Endothelial cell of umbilical vein (primary cell): ENCODE results near the gene SNX5. TPM values are rescaled to one million over a fixed set of nuclear protein-coding genes. Genes with fewer than 3 reads are reported as not detected.

Source experiments
- BruUV-seq: library from RNA; stranded (reverse); fragments of 400-500 nt; replicated peaks from 2 replicates; lab custom pipeline; 2021; lab: Mats Ljungman, UMichigan
- CTCF ChIA-PET: fragments of 300-600, 350-600 bp; sonication (Branson Sonifier 250); formaldehyde crosslinking; loops from one replicate; lab custom pipeline; 2021; ENCODE audit warnings: antibody characterized with exemption, inconsistent platforms; lab: Charles Lee
- POLR2A ChIA-PET: fragments of 300-600, 350-600 bp; sonication (Branson Sonifier 250); formaldehyde crosslinking; loops from one replicate; lab custom pipeline; 2021; ENCODE audit warnings: antibody characterized with exemption, inconsistent platforms; lab: Charles Lee
- DNase-seq: peaks from one replicate; pipeline ENCODE4 v3.0.0-alpha.2; 2011; ENCODE audit warnings: low read depth, low spot score
- FAIRE-seq: peaks from 2 replicates; lab custom pipeline; 2011; peaks lifted over from hg19 to GRCh38; lab: Jason Lieb, UNC
- H2AFZ ChIP-seq: 2 replicates; pipeline ENCODE4 v1.6.0; 2012; ENCODE audit warnings: low read depth, low read length, control low read depth, inconsistent platforms
- H3K27ac ChIP-seq: 2 replicates; pipeline ENCODE4 v1.5.1; 2011; ENCODE audit warnings: low read depth, mild to moderate bottlenecking, control low read depth, low read length, moderate library complexity; ENCODE audit not compliant: insufficient read depth
- H3K27me3 ChIP-seq, 2 experiments: 2 replicates each; pipeline versions ENCODE4 v1.6.0 to v1.6.1; 2011; ENCODE audit warnings: low read length in 2 of 2, mixed read lengths in 1 of 2; ENCODE audit not compliant: control insufficient read depth in 2 of 2, insufficient read depth in 2 of 2
- H3K36me3 ChIP-seq, 2 experiments: 2 replicates in 1 of 2; 3 replicates in 1 of 2; pipeline ENCODE4 v1.5.1; 2011; ENCODE audit warnings: low read length in 2 of 2, mild to moderate bottlenecking in 1 of 2, moderate library complexity in 1 of 2; ENCODE audit not compliant: control insufficient read depth in 2 of 2, insufficient read depth in 2 of 2; ENCODE audit errors: extremely low read depth in 1 of 2
- H3K4me1 ChIP-seq: 3 replicates; pipeline ENCODE4 v1.5.1; 2011; ENCODE audit warnings: mild to moderate bottlenecking, low read length; ENCODE audit not compliant: control insufficient read depth, insufficient read depth; ENCODE audit errors: extremely low read depth
- H3K4me2 ChIP-seq: 2 replicates; pipeline ENCODE4 v1.6.1; 2011; ENCODE audit warnings: low read length, control low read depth, mixed read lengths; ENCODE audit not compliant: insufficient read depth
- H3K4me3 ChIP-seq, 3 experiments: fragments of 200-600 bp in 1 of 3; sonication (generic), shearing (Covaris generic) in 1 of 3; replicated peaks in 1 of 3; 2 replicates each; pipeline ENCODE4 v1.5.1; 2011 to 2016; ENCODE audit warnings: control low read depth in 3 of 3, low read length in 3 of 3, mild to moderate bottlenecking in 2 of 3, inconsistent platforms in 1 of 3, low read depth in 1 of 3, moderate library complexity in 1 of 3; ENCODE audit not compliant: insufficient read depth in 1 of 3
- H3K79me2 ChIP-seq: 2 replicates; pipeline ENCODE4 v1.6.0; 2012; ENCODE audit warnings: low read length, inconsistent platforms; ENCODE audit not compliant: control insufficient read depth, insufficient read depth
- H3K9ac ChIP-seq: replicated peaks from 2 replicates; pipeline ENCODE3; 2011; ENCODE audit warnings: low read length, control low read depth; ENCODE audit not compliant: insufficient read depth; ENCODE audit errors: extremely low read depth
- H3K9me1 ChIP-seq: replicated peaks from 3 replicates; pipeline ENCODE4 v1.6.0; 2011; ENCODE audit warnings: mild to moderate bottlenecking, low read length; ENCODE audit not compliant: control insufficient read depth, insufficient read depth; ENCODE audit errors: extremely low read depth
- H3K9me3 ChIP-seq: replicated peaks from 2 replicates; pipeline ENCODE4 v1.5.1; 2012; ENCODE audit warnings: low read length, inconsistent platforms; ENCODE audit not compliant: control insufficient read depth, insufficient read depth
- H4K20me1 ChIP-seq: replicated peaks from 2 replicates; pipeline ENCODE3; 2011; ENCODE audit warnings: mild to moderate bottlenecking, low read length; ENCODE audit not compliant: control insufficient read depth, insufficient read depth; ENCODE audit errors: extremely low read depth
- EZH2 ChIP-seq: IDR thresholded peaks from 2 replicates; pipeline ENCODE4 v1.6.1; 2012; ENCODE audit warnings: borderline replicate concordance, low read depth, mild to moderate bottlenecking, moderate library complexity, low read length, inconsistent platforms; ENCODE audit not compliant: severe bottlenecking
- FOS ChIP-seq: IDR thresholded peaks from 2 replicates; pipeline ENCODE4 v1.6.1; 2011; ENCODE audit warnings: mild to moderate bottlenecking, low read length, moderate library complexity, borderline replicate concordance; ENCODE audit not compliant: insufficient read depth
- GATA2 ChIP-seq: IDR thresholded peaks from 2 replicates; pipeline ENCODE4 v1.7.0; 2011; ENCODE audit warnings: low read depth, mild to moderate bottlenecking, moderate library complexity, mixed read lengths, low read length; ENCODE audit not compliant: insufficient read length, insufficient read depth
- JUN ChIP-seq: IDR thresholded peaks from 2 replicates; pipeline ENCODE4 v1.6.1; 2011; ENCODE audit warnings: borderline replicate concordance, low read depth; ENCODE audit not compliant: insufficient read length, insufficient read depth
- MAX ChIP-seq: IDR thresholded peaks from 2 replicates; pipeline ENCODE4 v1.6.1; 2011; ENCODE audit not compliant: insufficient read depth, insufficient read length
- MYC ChIP-seq: IDR thresholded peaks from one replicate; pipeline ENCODE4 v1.6.1; 2011; ENCODE audit warnings: mild to moderate bottlenecking, low read depth, low read length
- POLR2A ChIP-seq: IDR thresholded peaks from 2 replicates; pipeline ENCODE4 v1.6.1; 2012; ENCODE audit warnings: low read depth, mild to moderate bottlenecking, control low read depth, low read length
- POLR2AphosphoS5 ChIP-seq: IDR thresholded peaks from 2 replicates; pipeline ENCODE4 v1.6.1; 2012; ENCODE audit warnings: low read depth, mild to moderate bottlenecking, control low read depth, low read length, moderate library complexity; ENCODE audit not compliant: insufficient read depth
- dilution Hi-C: fragments of 300-500 bp; cut with MboI; formaldehyde crosslinking; loops from one replicate; pipeline ENCODE4 v1.15.0; 2019; ENCODE audit warnings: low sequenced_read_pairs; ENCODE audit not compliant: extremely low pct_ligation_motif_present
- intact Hi-C: fragments of 100-400 bp; cut with micrococcal nuclease; formaldehyde crosslinking; loops from one replicate; pipeline ENCODE4 v1.10.0; 2022
- polyA plus RNA-seq, 4 experiments: library from polyadenylated mRNA; depleted of rRNA in 3 of 4; stranded (reverse) in 3 of 4; unstranded in 1 of 4; fragments of >200 nt; gene quantifications; 2 replicates each; pipeline versions ENCODE4 v1.2.1 to v1.2.3, GENCODE V29; 2011 to 2012; ENCODE audit warnings: missing spikeins in 1 of 4
- total RNA-seq: library from RNA; stranded (reverse); gene quantifications from 2 replicates; pipeline ENCODE4 v1.2.3, GENCODE V29; 2021
- TF ChIP-seq, protein P1 (sequence below), 2 donors: IDR thresholded peaks; 1 replicate in 1 of 2; 2 replicates in 1 of 2; pipeline ENCODE4 v1.5.1; 2011; ENCODE audit warnings: low read length in 2 of 2, mild to moderate bottlenecking in 2 of 2, moderate library complexity in 2 of 2, control low read depth in 1 of 2, inconsistent platforms in 1 of 2, low read depth in 1 of 2; ENCODE audit not compliant: insufficient read depth in 1 of 2; ENCODE audit errors: extremely low read depth in 1 of 2

The SNX5 gene
- total and polyA plus RNA-seq, 2 donors (not counting 3 experiments of a cell fraction or from before 2014, with no cell fraction given), result 76.2 to 121 TPM

- no peak overlapping the region for H3K9ac ChIP-seq
- no peak overlapping the region for H3K27ac ChIP-seq
- H3K9me3 ChIP-seq, result no peaks in the 10 kb centered on the region
- H2AFZ ChIP-seq, result no peak overlapping the region
- H3K9me1 ChIP-seq, result no peaks in the 10 kb centered on the region
- no peaks in the 10 kb centered on the region for H4K20me1 ChIP-seq
- FAIRE-seq, result no peak
- dilution Hi-C loops, result no loop called here
- no peak overlapping the region for H3K4me3 ChIP-seq
- ChIA-PET POLR2A (no interaction called here), CTCF (no interaction called here)
- H3K27me3 ChIP-seq, result no peaks in the 10 kb centered on the region
- no TSS peak for BruUV-seq
- DNase-seq, result no peak
- H3K79me2 ChIP-seq, result no peaks in the 10 kb centered on the region
- intact Hi-C loops, result no loop called here
- no peaks in the 10 kb centered on the region for H3K4me1 ChIP-seq
- TF ChIP-seq MYC (no peak), EZH2 (no peak), MAX (no peak), POLR2AphosphoS5 (no peak), POLR2A (no peak), JUN (no peak), GATA2 (no peak), FOS (no peak)
- TF ChIP-seq, protein P1, sequence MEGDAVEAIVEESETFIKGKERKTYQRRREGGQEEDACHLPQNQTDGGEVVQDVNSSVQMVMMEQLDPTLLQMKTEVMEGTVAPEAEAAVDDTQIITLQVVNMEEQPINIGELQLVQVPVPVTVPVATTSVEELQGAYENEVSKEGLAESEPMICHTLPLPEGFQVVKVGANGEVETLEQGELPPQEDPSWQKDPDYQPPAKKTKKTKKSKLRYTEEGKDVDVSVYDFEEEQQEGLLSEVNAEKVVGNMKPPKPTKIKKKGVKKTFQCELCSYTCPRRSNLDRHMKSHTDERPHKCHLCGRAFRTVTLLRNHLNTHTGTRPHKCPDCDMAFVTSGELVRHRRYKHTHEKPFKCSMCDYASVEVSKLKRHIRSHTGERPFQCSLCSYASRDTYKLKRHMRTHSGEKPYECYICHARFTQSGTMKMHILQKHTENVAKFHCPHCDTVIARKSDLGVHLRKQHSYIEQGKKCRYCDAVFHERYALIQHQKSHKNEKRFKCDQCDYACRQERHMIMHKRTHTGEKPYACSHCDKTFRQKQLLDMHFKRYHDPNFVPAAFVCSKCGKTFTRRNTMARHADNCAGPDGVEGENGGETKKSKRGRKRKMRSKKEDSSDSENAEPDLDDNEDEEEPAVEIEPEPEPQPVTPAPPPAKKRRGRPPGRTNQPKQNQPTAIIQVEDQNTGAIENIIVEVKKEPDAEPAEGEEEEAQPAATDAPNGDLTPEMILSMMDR (IDR thresholded peaks at IDR 0.05; ENCODE audit: extremely low read depth in 1 of 2, insufficient read depth in 1 of 2, low read depth in 1 of 2, low read length in 2 of 2), result no peak
- H3K4me2 ChIP-seq, result no peak overlapping the region
- no peaks in the 10 kb centered on the region for H3K36me3 ChIP-seq
Observed at GRCh38 chr20:18005170-18005989, 36.8 kb upstream of the SNX5 start.
